Inflammatory macrophage treated with lipopolysaccharide for 4 hours (primary cell): ENCODE measurements around the gene CLIC3.

Experiments used
- DNase-seq: peaks from one replicate; pipeline ENCODE4 v3.0.0-alpha.2; 2020

The CLIC3 gene

GRCh38 chr9:136979769-136980587 lies 16.4 kb downstream of the CLIC3 start:
- no peak for DNase-seq

GRCh38 chr9:136978865-136979544 lies 17.4 kb downstream of the CLIC3 start:
- no peak for DNase-seq

- peak; percentile 35 for DNase-seq
Observed at GRCh38 chr9:136978073-136978864, 18.1 kb downstream of the CLIC3 start.

GRCh38 chr9:136977649-136978072 lies 18.7 kb downstream of the CLIC3 start:
- DNase-seq = no peak

GRCh38 chr9:136977223-136977622 lies 19.1 kb downstream of the CLIC3 start, which contains the start of gene PTGDS:
Gene PTGDS (plus strand): TSS chr9:136977504. CDS start chr9:136977579, 75 bp downstream.
- no peak for DNase-seq

- peak; percentile 14 for DNase-seq
Observed at GRCh38 chr9:136975644-136976043, 20.7 kb downstream of the CLIC3 start.

- DNase-seq = peak; percentile 34
Observed at GRCh38 chr9:136974817-136975535, 21.4 kb downstream of the CLIC3 start.

- no peak for DNase-seq
Observed at GRCh38 chr9:136973618-136974617, 22.4 kb downstream of the CLIC3 start.

GRCh38 chr9:136972743-136973142 lies 23.6 kb downstream of the CLIC3 start:
- no peak for DNase-seq

GRCh38 chr9:136972335-136972734 lies 24.0 kb downstream of the CLIC3 start:
- DNase-seq = no peak

- no peak for DNase-seq
Observed at GRCh38 chr9:136971746-136972145, 24.6 kb downstream of the CLIC3 start.

GRCh38 chr9:136970361-136970760 lies 26.0 kb downstream of the CLIC3 start:
- no peak for DNase-seq

- no peak for DNase-seq
Observed at GRCh38 chr9:136969774-136970173, 26.6 kb downstream of the CLIC3 start.

GRCh38 chr9:136969150-136969549 lies 27.2 kb downstream of the CLIC3 start:
- no peak for DNase-seq

GRCh38 chr9:136968333-136969127 lies 27.8 kb downstream of the CLIC3 start:
- DNase-seq = no peak

- DNase-seq = peak; percentile 52
Observed at GRCh38 chr9:136965771-136966484, 30.4 kb downstream of the CLIC3 start.

GRCh38 chr9:136964833-136965422 lies 31.4 kb downstream of the CLIC3 start:
- no peak for DNase-seq

GRCh38 chr9:136964171-136964689 lies 32.1 kb downstream of the CLIC3 start:
- DNase-seq = no peak

- DNase-seq = no peak
Observed at GRCh38 chr9:136963751-136964150, 32.6 kb downstream of the CLIC3 start.
